GM12801 (cell line): Measurements from ENCODE around the gene SMIM14.

Experiments used
- TF ChIP-seq, protein P1 (sequence below): IDR thresholded peaks from one replicate; pipeline ENCODE4 v1.5.1; 2011; ENCODE audit warnings: control low read depth; ENCODE audit not compliant: insufficient read length; ENCODE audit errors: extremely low read depth

The SMIM14 gene

GRCh38 chr4:39635023-39635422 is 3.6 kb downstream of the SMIM14 start:
- TF ChIP-seq, protein P1, sequence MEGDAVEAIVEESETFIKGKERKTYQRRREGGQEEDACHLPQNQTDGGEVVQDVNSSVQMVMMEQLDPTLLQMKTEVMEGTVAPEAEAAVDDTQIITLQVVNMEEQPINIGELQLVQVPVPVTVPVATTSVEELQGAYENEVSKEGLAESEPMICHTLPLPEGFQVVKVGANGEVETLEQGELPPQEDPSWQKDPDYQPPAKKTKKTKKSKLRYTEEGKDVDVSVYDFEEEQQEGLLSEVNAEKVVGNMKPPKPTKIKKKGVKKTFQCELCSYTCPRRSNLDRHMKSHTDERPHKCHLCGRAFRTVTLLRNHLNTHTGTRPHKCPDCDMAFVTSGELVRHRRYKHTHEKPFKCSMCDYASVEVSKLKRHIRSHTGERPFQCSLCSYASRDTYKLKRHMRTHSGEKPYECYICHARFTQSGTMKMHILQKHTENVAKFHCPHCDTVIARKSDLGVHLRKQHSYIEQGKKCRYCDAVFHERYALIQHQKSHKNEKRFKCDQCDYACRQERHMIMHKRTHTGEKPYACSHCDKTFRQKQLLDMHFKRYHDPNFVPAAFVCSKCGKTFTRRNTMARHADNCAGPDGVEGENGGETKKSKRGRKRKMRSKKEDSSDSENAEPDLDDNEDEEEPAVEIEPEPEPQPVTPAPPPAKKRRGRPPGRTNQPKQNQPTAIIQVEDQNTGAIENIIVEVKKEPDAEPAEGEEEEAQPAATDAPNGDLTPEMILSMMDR, result no peak

DNA sequence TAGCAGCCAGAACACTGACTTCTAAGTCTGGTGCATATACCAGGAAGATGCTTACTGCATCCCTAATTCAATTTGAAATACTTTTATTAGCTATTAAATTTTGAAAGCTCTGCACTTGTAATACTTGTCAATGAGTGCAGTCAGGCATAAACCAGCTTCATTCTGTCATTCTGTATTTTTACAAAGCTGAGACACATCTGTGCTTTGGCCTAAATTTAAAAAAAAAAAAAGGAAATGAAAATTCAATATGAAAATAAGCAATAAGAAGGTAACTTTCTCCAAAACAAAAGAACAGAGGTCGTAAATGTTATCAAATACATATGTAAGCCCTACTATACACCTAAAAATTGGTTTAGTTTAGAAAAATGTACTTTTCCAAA is 7.0 kb downstream of the SMIM14 start:
- TF ChIP-seq, protein P1, result no peak

DNA sequence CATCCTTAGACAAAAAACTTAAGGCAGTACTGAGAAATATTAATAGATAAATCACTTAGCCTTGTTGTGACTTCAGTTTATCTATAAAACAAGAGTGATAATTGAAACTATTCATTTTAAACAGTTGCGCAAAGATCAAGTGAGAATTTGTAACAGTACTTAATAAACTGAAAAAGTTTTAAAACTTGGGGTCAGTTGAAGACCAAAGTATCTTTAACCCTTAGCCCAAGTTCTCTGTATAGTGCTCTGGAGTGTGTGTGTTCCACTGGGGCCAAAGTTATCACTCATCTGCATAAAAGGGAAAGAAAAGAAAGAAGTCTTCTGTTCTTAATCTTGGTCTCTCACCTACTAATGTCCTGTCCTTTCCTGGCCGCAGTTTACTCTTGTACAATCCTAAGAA is 11.3 kb downstream of the SMIM14 start:
- TF ChIP-seq, protein P1, result no peak

- TF ChIP-seq, protein P1, result no peak
Measured at GRCh38 chr4:39626913-39627312, 11.8 kb downstream of the SMIM14 start.

DNA sequence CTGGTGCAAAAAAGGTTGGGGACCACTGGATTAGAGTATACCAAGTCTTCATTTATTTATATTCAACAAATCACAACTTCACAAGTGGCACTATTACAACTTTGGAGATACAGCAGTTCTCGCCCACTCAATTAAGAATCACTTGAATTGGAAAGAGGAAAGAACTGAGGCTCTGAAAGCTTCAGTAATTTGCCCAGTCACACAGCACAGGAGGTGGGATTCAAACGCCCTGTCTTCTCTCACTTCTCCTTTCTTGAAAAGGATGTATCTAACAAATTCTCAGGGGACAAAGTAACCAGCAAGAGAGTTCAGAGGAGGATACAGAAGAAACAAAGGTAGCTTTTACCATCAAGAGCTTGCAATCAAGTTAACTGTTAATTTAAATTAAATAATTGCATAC is 12.4 kb downstream of the SMIM14 start:
- TF ChIP-seq, protein P1, result no peak

DNA sequence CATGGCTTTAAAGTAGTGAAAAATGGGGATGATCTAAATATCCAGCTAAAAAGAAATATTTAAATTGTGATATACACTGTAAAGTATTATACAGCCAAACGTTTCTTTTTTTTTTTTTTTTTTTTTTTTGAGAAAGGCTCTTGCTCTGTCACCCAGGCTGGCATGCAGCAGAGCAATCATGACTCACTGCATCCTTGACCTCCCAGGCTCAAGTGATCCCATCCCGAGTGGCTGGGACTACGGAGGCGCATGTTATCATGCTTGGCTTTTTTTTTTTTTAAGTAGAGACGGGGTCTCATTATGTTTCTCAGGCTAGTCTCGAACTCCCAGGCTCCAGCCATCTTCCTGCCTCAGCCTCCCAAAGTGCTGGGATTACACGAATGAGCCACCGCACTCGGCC is 17.1 kb downstream of the SMIM14 start:
- TF ChIP-seq, protein P1, result no peak

GRCh38 chr4:39620551-39621313 is 17.9 kb downstream of the SMIM14 start:
- TF ChIP-seq, protein P1, result no peak

DNA sequence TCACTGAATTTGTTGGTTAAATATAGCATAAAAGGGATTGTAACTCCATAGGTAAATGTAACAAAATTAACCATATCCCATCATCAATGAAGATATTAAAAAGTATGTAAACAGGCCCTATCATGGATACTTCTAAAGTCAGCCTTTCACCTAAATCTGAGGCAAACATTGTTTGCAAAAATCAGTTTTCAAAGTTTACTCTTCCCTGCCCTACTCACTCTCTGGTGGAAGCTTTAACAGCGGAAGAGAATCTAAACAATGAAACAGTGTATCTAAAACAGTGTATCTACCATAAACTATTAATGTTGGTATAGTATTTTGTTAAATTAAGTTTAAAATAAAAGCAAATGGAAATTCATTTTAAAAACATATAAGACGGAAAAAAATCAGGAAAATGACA is 21.1 kb downstream of the SMIM14 start:
- TF ChIP-seq, protein P1, result no peak
